Lower lobe of right lung (tissue), 2 donors: ENCODE results near the gene AP5B1. TPM values are rescaled to one million over a fixed set of nuclear protein-coding genes. Genes with fewer than 3 reads are reported as not detected.

Experiments used
- ATAC-seq, 2 donors: fragments of 200-7000 bp; cut with Tn5 transposase; one replicate each; pipeline ENCODE4 v1.9.1; 2020 to 2022; ENCODE audit warnings: mild to moderate bottlenecking in 2 of 2, moderate library complexity in 2 of 2
- DNase-seq: peaks from one replicate; pipeline ENCODE4 v3.0.0-alpha.2; 2020
- H3K27ac ChIP-seq: fragments of 200-600 bp; one replicate; pipeline ENCODE4 v1.8.0; 2022
- H3K27me3 ChIP-seq: fragments of 200-600 bp; one replicate; pipeline ENCODE4 v1.8.0; 2022; ENCODE audit warnings: low read depth
- H3K36me3 ChIP-seq: fragments of 200-600 bp; one replicate; pipeline ENCODE4 v1.8.0; 2022; ENCODE audit warnings: mild to moderate bottlenecking
- H3K4me1 ChIP-seq: fragments of 200-600 bp; one replicate; pipeline ENCODE4 v1.8.0; 2022
- H3K4me3 ChIP-seq: fragments of 200-600 bp; one replicate; pipeline ENCODE4 v1.8.0; 2022; ENCODE audit warnings: mild to moderate bottlenecking
- H3K9me3 ChIP-seq: fragments of 200-600 bp; one replicate; pipeline ENCODE4 v1.8.0; 2022
- CTCF ChIP-seq: fragments of 200-600 bp; IDR thresholded peaks from one replicate; pipeline ENCODE4 v1.8.0; 2022; ENCODE audit warnings: antibody characterized with exemption, mild to moderate bottlenecking
- intact Hi-C: fragments of 100-400 bp; cut with DNase I; formaldehyde crosslinking; loops from one replicate; pipeline ENCODE4 v1.11.0; 2022
- total RNA-seq: library from RNA; stranded (reverse); fragmentation: NEBNext Ultra II Directional; extraction: Animal tissue kit (Norgen Biotek cat#: 25700); gene quantifications from one replicate; pipeline ENCODE4 v1.2.1, GENCODE V29; 2021
- donor health status: DM: no; HTN: yes; CAD: no; lungs with severe emphysema.

Gene AP5B1
- total RNA-seq, 1 donor from 2014 or later = 46.3 TPM

- ATAC-seq (no peak), DNase-seq (peak; percentile 41)
- intact Hi-C loops = no loop called here
- Histone ChIP-seq H3K4me1 (peaks cover 6% of the 10 kb centered on the region), H3K4me3 (no peak overlapping the region), H3K27me3 (peaks cover 19% of the 10 kb centered on the region), H3K9me3 (no peaks in the 10 kb centered on the region), H3K27ac (no peak overlapping the region), H3K36me3 (no peaks in the 10 kb centered on the region)
- no peak for TF ChIP-seq CTCF
Observed at GRCh38 chr11:65808744-65809341, 28.1 kb upstream of the AP5B1 start.

GRCh38 chr11:65806979-65807378, 26.2 kb upstream of the AP5B1 start:
- peaks cover 34% of the 10 kb centered on the region for H3K27me3 ChIP-seq
- no peaks in the 10 kb centered on the region for H3K9me3 ChIP-seq
- ATAC-seq (no peak), DNase-seq (no peak)
- no peak overlapping the region for H3K27ac ChIP-seq
- H3K4me1 ChIP-seq = peaks cover 14% of the 10 kb centered on the region
- no peaks in the 10 kb centered on the region for H3K36me3 ChIP-seq
- no peak overlapping the region for H3K4me3 ChIP-seq
- TF ChIP-seq CTCF = no peak
- intact Hi-C loops = no loop called here

GRCh38 chr11:65803797-65804492, 23.2 kb upstream of the AP5B1 start:
- no peak for TF ChIP-seq CTCF
- ATAC-seq (peak in 1 of 2 donors; percentile 13), DNase-seq (no peak)
- H3K4me3 ChIP-seq = no peak overlapping the region
- no peaks in the 10 kb centered on the region for H3K36me3 ChIP-seq
- H3K27ac ChIP-seq = no peak overlapping the region
- H3K27me3 ChIP-seq = peaks cover 58% of the 10 kb centered on the region
- no peaks in the 10 kb centered on the region for H3K9me3 ChIP-seq
- H3K4me1 ChIP-seq = peaks cover 14% of the 10 kb centered on the region
- intact Hi-C loops = no loop called here

- DNase-seq (no peak), ATAC-seq (no peak)
- Histone ChIP-seq H3K27me3 (peaks cover 61% of the 10 kb centered on the region), H3K36me3 (no peaks in the 10 kb centered on the region), H3K27ac (no peak overlapping the region), H3K9me3 (no peaks in the 10 kb centered on the region), H3K4me3 (no peak overlapping the region), H3K4me1 (peaks cover 14% of the 10 kb centered on the region)
- intact Hi-C loops = no loop called here
- no peak for TF ChIP-seq CTCF
Observed at GRCh38 chr11:65802841-65803240, 22.1 kb upstream of the AP5B1 start.

GRCh38 chr11:65801153-65801987, 20.6 kb upstream of the AP5B1 start:
- H3K9me3 ChIP-seq = no peaks in the 10 kb centered on the region
- H3K27me3 ChIP-seq = peaks cover 67% of the 10 kb centered on the region
- H3K27ac ChIP-seq = no peak overlapping the region
- no peak overlapping the region for H3K4me3 ChIP-seq
- no peak for DNase-seq
- no peak for TF ChIP-seq CTCF
- intact Hi-C loops = no loop called here
- H3K4me1 ChIP-seq = peaks cover 14% of the 10 kb centered on the region
- H3K36me3 ChIP-seq = no peaks in the 10 kb centered on the region
- no peak for ATAC-seq
